ENCODE measurements around the gene HSD17B11. TPM values are rescaled to one million over a fixed set of nuclear protein-coding genes. Genes with fewer than 3 reads are reported as not detected.

HSD17B11 gene
- total RNA-seq, 1 experiment from 2014 or later = 8.8 TPM

DNA sequence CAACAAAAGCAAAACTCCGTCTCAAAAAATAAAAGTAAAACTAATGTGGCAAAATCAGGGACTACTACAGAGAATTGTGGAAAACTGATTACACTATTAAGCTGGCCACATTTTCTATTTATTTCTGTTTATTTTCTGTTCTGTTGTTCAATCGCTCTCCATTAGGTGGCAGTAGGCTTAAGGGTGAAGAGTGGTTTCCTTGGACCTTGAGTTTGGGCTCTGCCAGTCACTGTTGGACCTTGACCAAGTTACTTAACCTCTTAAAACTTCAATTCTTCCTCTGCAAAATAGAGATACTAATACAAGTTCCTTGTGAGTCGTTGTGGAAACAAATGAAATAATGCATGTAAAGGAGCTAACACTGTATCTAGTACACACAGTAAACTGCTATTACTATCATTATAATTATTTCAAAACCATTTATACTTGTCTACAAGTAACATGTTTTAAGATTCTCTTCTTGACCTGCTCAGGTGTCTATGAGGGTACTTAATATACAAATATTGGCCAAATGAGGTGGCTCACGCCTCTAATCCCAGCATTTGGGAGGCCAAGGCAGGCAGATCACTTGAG lies 15.2 kb downstream of the HSD17B11 start:
- no peaks in the 10 kb centered on the region for H4K20me1 ChIP-seq (ENCODE audit: control insufficient read depth, insufficient read depth, insufficient read length)
- Mint-ChIP-seq H3K4me1 (no peaks in the 10 kb centered on the region), H3K9me3 (no peaks in the 10 kb centered on the region), H3K36me3 (ENCODE audit: insufficient read depth in 1 of 3, low read depth in 3 of 3) (peaks cover 7 to 22% (median 10%) of the 10 kb centered on the region in 3 experiments), H3K27me3 (ENCODE audit: low read depth) (no peaks in the 10 kb centered on the region), H3K27ac (no peak overlapping the region; a peak in 1 of 7 replicates), H3K4me3 (no peak overlapping the region)
- no peak overlapping the region for H2AFZ ChIP-seq (ENCODE audit: low read length)
- H3K4me2 ChIP-seq (ENCODE audit: insufficient read depth, insufficient read length, low read length) = no peak overlapping the region
- H2BK15ac ChIP-seq (ENCODE audit: low read depth, low read length) = no peak overlapping the region
- no peak overlapping the region for H2BK5ac ChIP-seq (ENCODE audit: insufficient read length, low read length)
- H3K9ac ChIP-seq (ENCODE audit: extremely low read depth, insufficient read length, low read length) = no peak overlapping the region
- H4K5ac ChIP-seq (ENCODE audit: insufficient read length, low read depth, low read length) = no peak overlapping the region
- no peaks in the 10 kb centered on the region for H3K4me1 ChIP-seq (ENCODE audit: insufficient read depth, low read length)
- no peak overlapping the region for H2BK120ac ChIP-seq (ENCODE audit: low read depth, low read length, poor library complexity, severe bottlenecking)
- no peaks in the 10 kb centered on the region for H3K9me3 ChIP-seq (ENCODE audit: control insufficient read depth, low read depth, low read length)
- DNase-seq = no peak
- H3K23me2 ChIP-seq (ENCODE audit: insufficient read length, low read depth, low read length, poor library complexity, severe bottlenecking) = no peaks in the 10 kb centered on the region
- H3K56ac ChIP-seq (ENCODE audit: insufficient read length, low read depth, low read length) = no peak overlapping the region
- H4K8ac ChIP-seq (replicated peaks; ENCODE audit: insufficient read length, low read depth, low read length) = no peak overlapping the region
- H4K91ac ChIP-seq (ENCODE audit: insufficient read length, low read depth, low read length) = no peak overlapping the region
- H3K4ac ChIP-seq (ENCODE audit: low read depth, low read length) = no peak overlapping the region
- no peak overlapping the region for H3K14ac ChIP-seq (ENCODE audit: insufficient read depth, low read length)
- H3K27ac ChIP-seq (ENCODE audit: insufficient read length, low read depth, low read length) = no peak overlapping the region
- TF ChIP-seq, protein P1, sequence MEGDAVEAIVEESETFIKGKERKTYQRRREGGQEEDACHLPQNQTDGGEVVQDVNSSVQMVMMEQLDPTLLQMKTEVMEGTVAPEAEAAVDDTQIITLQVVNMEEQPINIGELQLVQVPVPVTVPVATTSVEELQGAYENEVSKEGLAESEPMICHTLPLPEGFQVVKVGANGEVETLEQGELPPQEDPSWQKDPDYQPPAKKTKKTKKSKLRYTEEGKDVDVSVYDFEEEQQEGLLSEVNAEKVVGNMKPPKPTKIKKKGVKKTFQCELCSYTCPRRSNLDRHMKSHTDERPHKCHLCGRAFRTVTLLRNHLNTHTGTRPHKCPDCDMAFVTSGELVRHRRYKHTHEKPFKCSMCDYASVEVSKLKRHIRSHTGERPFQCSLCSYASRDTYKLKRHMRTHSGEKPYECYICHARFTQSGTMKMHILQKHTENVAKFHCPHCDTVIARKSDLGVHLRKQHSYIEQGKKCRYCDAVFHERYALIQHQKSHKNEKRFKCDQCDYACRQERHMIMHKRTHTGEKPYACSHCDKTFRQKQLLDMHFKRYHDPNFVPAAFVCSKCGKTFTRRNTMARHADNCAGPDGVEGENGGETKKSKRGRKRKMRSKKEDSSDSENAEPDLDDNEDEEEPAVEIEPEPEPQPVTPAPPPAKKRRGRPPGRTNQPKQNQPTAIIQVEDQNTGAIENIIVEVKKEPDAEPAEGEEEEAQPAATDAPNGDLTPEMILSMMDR (conservative IDR thresholded peaks at IDR 0.05) = peak; percentile 78
- no peak overlapping the region for H3T11ph ChIP-seq (ENCODE audit: low read length)
- no CpG with 5 or more reads among the region's 4 CpGs for whole genome bisulfite sequencing (ENCODE audit: extremely low coverage, insufficient read length, low lambda C conversion rate)
- no peak overlapping the region for H2BK12ac ChIP-seq (ENCODE audit: insufficient read length, low read depth, low read length)
- H3K79me2 ChIP-seq (ENCODE audit: insufficient read depth, low read length) = no peaks in the 10 kb centered on the region
- H3K23ac ChIP-seq (ENCODE audit: insufficient read length, low read depth, low read length) = no peak overlapping the region
- H2AK5ac ChIP-seq (ENCODE audit: insufficient read length, low read length) = no peak overlapping the region
- H3K79me1 ChIP-seq (ENCODE audit: insufficient read depth, low read depth, low read length, poor library complexity, severe bottlenecking) = no peaks in the 10 kb centered on the region
- H3K18ac ChIP-seq (ENCODE audit: insufficient read length, low read depth, low read length) = no peak overlapping the region
- no peaks in the 10 kb centered on the region for H3K27me3 ChIP-seq (ENCODE audit: insufficient read depth, low read length)
- H2BK20ac ChIP-seq (ENCODE audit: low read depth, low read length, poor library complexity, severe bottlenecking) = no peak overlapping the region

Data from H9 (cell line).